RPMI7951 (cell line): ENCODE data around the gene PAX7. TPM values are rescaled to one million over a fixed set of nuclear protein-coding genes. Genes with fewer than 3 reads are reported as not detected.
"Not testable (repeated sequence)": the region's sequence is repeated elsewhere in the genome, so short reads cannot be mapped to it uniquely, and the experiment has no call there.

Experiments
- DNase-seq: peaks from one replicate; pipeline ENCODE4 v3.0.0-alpha.2; 2012; ENCODE audit warnings: low read depth
- total RNA-seq: library from RNA; depleted of rRNA; stranded (reverse); fragments of >200 nt; shearing (Covaris generic); gene quantifications from 2 replicates; pipeline ENCODE4 v1.2.3, GENCODE V29; 2014

PAX7 gene
- total RNA-seq, 1 experiment from 2014 or later = not detected

GRCh38 chr1:18760156-18760555, 129.5 kb downstream of the PAX7 start:
- DNase-seq = no peak

DNA sequence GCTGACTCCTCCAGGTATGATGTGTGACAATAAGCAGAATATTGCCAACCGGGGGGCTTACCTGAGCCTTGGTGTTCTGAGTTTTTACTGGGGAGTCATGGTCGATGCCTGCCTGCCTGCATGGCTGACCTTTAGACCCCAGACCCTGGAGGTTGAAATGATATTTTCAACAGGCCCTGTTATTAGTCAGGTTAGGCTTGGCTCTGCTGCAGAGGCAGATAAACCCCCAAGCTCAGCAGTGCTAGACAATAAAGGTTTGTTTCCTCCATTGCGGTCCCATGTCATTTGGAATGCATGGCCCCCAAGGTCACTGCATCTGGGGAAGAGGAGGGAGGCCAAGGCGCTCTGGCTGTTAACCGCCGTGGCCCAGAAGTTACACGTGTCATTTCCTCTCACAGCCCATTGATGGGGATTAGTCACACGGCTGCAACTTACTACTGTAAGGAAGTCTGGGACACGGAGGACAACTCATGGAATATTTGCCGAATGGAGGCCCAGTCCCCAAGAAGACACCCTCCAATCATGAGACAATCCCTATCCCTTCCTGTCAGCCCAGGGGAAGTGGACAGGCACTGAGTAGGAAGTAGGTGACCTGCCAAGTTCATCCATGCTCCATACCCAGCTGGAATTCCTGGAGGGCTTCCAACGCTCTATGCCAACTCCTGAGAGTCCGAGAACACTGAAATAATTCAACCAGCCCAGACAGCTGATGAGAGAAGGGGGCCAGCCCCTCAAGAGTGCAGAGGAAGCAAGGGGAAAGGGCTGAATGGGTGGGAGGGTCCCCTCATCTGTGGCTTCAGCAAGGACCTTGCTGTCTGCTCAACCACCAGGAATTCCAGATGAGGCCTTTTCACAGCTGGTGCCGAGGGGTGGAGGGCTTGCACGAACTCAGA, 131.5 kb downstream of the PAX7 start:
- DNase-seq = peak; percentile 39

- no peak for DNase-seq
Observed at GRCh38 chr1:18764362-18764761, 133.7 kb downstream of the PAX7 start.

GRCh38 chr1:18765725-18766124, 135.1 kb downstream of the PAX7 start:
- DNase-seq = no peak

- DNase-seq = no peak
Observed at GRCh38 chr1:18766328-18766727, 135.7 kb downstream of the PAX7 start.

GRCh38 chr1:18767576-18767975, 136.9 kb downstream of the PAX7 start:
- DNase-seq = not testable (repeated sequence)

GRCh38 chr1:18768086-18768485, 137.4 kb downstream of the PAX7 start:
- DNase-seq = no peak

GRCh38 chr1:18769140-18769539, 138.5 kb downstream of the PAX7 start:
- no peak for DNase-seq

DNA sequence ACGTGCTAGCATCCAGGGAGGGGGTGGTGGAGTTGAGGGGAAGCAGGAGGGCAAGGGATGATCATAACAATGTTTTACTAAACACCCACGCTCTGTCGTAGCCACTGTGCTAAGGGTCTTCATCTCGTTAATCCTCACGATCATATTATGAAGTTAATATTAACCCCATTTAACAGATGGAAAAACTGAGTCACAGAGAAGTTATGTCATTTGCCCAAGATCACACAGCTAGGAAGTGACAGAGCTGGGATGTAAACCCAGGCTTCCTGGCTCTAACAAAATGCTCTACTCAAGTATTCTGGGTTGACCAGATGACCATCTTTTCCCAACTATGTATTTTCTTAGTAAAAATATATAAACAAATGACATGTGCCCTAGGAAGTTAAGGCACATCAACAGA, 140.2 kb downstream of the PAX7 start:
- DNase-seq = no peak

- no peak for DNase-seq
Observed at GRCh38 chr1:18773753-18774152, 143.1 kb downstream of the PAX7 start.

DNA sequence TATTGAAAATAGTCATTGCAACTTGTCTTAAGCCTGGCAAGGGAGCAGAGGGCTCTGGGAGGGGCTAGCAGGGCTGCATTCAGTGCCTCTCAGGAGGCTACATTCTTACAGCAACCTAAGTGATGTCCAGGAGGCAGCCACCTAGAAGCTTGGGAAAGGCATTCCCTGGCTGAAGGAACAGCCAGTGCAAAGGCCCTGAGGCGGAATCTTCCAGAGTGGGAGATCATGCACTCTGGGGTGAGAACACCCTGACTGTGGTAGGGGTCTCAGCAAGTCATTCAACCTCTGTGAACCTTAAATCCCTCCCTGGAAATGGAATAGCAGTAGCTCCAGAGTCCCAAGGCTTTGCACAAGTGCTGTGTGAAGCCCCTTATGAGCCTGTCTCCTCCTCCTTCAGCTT, 144.7 kb downstream of the PAX7 start:
- DNase-seq = no peak

GRCh38 chr1:18776777-18777176, 146.1 kb downstream of the PAX7 start:
- no peak for DNase-seq

- no peak for DNase-seq
Observed at GRCh38 chr1:18778437-18778836, 147.8 kb downstream of the PAX7 start.

DNA sequence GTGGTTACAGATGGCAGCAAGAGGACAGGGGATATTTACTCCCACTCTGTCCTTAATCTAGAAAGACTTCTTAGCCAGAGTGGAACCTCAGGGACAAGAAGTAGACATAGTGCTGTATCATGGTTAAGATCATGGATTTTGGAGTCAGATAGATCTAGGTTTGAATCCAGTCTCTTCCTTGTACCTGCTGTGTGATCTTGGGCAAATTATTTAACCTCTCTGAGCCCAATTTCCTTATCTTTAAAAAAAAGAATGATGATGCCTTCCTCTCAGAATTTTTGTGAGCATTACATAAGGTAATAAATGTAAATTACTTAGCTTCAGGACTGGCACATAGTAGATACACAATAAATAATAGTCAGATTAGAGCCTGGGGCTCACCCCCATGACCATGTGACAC, 150.4 kb downstream of the PAX7 start:
- DNase-seq = no peak

GRCh38 chr1:18783705-18784481, 153.2 kb downstream of the PAX7 start:
- DNase-seq = no peak

GRCh38 chr1:18784482-18784831, 153.8 kb downstream of the PAX7 start:
- no peak for DNase-seq

- peak; percentile 5 for DNase-seq
Observed at GRCh38 chr1:18786149-18786548, 155.5 kb downstream of the PAX7 start.

DNA sequence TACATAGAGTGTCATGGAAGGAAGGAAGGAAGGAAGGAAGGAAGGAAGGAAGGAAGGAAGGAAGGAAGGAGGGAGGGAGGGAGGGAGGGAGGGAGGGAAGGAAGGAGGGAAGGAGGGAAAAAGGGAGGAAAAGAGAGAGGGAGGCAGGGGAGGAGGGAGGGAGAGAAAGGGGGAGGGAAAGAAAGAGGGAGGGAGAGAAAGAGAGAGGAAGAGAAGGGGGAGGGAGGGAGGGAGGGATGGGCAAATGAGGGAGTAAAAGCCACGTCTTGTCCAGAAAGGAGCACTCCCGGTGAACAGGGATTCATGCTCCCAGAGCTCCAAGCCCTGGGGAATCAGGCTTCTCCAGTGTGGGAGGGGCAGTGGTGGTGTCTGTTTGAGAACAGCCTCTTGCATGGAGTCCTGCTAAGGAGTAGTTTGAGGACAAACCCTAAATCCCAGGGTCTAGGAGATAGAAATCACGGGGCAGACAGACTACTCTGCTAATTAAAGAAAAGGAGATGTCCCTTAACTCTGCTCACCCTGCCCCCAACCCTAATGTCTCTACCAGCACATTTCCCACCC, 157.3 kb downstream of the PAX7 start:
- DNase-seq = no peak

GRCh38 chr1:18789246-18789645, 158.6 kb downstream of the PAX7 start:
- no peak for DNase-seq

GRCh38 chr1:18792747-18793146, 162.1 kb downstream of the PAX7 start:
- no peak for DNase-seq

DNA sequence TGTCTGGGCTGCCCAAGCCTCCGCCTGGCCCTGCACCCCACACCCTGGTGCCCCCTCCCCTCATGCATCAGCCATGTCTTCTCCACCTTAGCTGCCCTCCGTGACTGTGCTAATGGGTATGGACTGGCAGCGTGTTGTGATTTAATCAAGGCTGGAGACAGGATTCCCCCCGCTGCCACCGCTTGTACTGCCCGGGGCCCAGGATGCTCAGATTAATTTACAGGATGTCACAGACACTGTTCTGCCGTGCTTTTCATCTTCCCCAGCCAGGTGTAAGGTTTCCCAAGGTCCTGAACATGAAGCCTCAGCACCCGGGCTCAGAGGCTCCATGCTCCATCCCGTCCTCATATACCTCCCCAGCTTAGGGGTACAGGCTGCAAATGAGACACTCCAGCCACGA, 162.5 kb downstream of the PAX7 start:
- no peak for DNase-seq

DNA sequence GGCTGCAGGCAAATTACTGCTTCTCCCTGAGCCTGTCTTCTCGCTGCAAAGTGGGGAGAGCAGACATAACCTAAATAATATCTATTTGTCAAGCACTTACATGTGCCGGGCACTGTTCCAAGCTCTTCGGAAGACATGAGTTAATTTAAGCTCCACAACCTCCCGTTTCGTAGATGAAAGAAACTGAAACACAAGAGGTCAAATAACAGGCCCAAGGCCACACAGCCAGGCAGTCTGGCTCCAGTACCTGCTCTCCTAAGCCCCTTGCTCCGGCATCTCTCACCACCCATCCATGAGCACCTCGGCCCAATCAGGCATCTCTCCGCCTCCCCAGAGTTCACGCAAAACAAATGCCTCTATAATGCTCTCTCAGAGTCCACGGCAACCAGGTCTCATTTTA, 163.4 kb downstream of the PAX7 start:
- DNase-seq = no peak

GRCh38 chr1:18794561-18794960, 163.9 kb downstream of the PAX7 start:
- DNase-seq = no peak
